HG03103 (cell line): Measurements from ENCODE around the gene DNAJC3.

ENCODE experiments used
- ATAC-seq: cut with Tn5 transposase; IDR thresholded peaks from one replicate; pipeline ENCODE4 v1.9.1; 2021; ENCODE audit warnings: low read depth; ENCODE audit not compliant: unreplicated experiment

Gene DNAJC3, protein sequence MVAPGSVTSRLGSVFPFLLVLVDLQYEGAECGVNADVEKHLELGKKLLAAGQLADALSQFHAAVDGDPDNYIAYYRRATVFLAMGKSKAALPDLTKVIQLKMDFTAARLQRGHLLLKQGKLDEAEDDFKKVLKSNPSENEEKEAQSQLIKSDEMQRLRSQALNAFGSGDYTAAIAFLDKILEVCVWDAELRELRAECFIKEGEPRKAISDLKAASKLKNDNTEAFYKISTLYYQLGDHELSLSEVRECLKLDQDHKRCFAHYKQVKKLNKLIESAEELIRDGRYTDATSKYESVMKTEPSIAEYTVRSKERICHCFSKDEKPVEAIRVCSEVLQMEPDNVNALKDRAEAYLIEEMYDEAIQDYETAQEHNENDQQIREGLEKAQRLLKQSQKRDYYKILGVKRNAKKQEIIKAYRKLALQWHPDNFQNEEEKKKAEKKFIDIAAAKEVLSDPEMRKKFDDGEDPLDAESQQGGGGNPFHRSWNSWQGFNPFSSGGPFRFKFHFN

DNA sequence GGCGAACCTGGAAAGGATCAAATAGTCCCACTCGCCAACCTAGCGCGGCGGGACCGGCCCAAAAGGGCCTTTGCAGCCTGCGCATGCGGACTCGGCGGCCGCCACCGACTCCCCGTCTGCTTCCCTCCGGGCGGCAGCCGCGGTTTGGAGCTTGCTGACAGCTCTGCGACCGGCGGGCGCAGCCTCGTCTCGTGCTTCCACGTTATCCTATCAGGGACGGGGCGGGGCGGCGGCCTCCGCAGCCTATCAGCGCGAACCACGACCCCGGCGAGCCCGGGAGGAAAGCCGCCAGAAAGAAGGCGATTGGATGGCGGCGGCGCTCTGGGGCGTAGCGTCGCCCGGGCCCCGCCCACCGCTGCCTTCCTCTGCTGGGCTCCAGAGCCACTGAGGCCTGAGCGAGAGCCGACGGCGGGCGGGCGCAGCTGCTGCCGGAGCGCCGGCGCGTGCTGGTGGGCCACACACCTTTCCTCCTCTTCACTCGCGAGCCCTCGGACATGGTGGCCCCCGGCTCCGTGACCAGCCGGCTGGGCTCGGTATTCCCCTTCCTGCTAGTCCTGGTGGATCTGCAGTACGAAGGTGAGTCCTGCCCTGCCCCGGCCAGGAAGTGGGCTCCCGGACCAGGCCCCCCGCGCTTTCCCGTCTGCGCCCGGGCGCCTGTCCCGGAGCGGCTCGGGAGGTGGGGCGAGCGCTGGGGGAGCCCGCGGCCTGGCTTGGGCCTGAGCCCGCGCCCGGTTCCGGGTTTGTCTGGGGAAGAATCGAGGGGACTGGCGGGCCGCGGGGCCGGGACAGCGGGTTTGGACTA, at the start of gene DNAJC3:
Gene DNAJC3, plus strand, starts transcription at position 378 of the 802 bp plus-strand sequence. Its CDS starts 117 bp downstream, at position 495.
- ATAC-seq = peak; percentile 91

DNA sequence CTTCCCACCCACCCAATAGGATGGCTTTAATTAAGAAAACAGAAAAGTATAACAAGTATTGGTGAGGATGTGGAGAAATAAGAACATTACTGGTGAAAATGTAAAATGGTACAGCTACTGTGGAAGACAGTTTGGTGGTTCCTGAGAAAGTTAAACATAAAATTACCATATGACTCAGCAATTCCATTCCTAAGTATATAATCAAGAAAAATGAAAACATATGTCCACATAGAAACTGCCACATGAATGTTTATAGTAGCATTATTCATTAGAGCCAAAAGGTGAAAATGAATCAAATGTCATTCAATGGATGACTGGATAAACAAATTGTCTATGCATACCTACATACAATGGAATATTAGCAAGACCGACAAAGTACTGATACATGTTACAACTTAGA, 49.3 kb upstream of the DNAJC3 start:
- no peak for ATAC-seq

DNA sequence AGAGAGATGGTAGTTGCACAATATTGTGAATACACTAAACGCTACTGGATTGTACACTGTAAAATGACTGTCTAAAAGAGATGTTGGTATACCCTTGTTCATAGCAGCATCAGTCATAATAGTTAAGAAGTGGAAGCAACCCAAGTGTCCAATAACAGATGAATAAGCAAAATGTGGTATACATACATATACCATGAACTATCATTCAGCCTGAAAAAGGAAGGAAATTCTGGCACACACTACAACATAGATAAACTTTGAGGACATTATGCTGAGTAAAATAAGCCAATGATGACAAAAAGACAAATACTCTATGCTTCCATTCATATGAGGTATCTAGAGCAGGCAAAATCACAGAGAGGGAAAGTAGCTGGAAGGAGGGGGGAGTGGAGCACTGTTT, 48.5 kb upstream of the DNAJC3 start:
- ATAC-seq = no peak

DNA sequence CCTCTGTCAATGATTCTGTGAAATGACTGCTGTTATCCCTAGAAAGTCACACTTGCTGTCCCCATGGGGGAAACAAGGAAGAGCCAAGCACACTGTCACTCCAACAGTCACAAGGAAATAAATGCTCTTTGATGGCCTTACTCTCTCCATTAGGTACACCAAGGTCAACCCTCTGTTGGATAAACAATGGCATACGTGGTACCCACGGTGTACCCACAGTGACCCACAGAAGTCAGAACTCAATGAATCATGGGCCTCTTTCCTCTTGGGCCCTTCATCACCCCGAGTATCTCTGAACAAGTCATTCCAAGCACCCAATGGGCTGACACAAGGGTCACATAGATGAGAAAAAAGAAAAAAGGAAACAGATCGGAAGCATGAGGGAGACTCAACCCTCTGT, 47.9 kb upstream of the DNAJC3 start:
- no peak for ATAC-seq

DNA sequence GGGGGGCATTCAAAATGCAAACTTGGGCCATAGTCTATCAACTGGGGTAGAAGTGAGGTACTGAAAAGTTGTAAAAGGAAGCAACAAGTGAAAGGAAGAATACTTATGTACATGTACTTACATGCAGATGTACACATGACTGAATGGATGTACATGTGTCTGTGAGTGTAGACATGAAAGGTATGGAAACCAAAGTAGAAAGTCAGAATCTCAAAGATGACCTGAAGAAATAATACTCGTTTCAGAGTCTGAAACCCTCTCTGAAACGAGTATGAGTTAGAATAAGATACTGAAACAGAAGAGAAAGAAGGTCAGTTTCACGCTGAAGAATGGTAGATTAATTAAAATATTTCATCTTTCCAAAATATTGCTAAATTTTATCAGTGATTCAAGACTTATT, 46.3 kb upstream of the DNAJC3 start:
- ATAC-seq = no peak

DNA sequence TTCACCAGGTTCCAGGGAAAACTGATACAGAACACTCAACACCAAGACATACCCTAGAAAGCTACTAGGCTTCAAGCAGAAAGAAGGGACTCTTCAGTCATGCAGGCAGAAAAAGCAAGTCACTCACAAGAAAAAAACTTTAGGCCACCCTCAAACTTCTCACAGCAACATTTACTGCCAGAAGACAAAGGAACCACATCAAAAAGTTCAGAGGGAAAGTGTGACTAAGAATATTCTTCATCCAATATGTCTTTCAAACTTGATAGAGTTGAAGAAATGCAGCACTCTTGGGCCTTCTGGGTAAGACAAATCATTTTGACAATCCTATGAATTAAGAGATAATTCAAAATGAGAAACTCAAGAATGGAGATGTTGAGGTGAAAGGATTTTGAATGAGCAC, 40.1 kb upstream of the DNAJC3 start:
- ATAC-seq = no peak

DNA sequence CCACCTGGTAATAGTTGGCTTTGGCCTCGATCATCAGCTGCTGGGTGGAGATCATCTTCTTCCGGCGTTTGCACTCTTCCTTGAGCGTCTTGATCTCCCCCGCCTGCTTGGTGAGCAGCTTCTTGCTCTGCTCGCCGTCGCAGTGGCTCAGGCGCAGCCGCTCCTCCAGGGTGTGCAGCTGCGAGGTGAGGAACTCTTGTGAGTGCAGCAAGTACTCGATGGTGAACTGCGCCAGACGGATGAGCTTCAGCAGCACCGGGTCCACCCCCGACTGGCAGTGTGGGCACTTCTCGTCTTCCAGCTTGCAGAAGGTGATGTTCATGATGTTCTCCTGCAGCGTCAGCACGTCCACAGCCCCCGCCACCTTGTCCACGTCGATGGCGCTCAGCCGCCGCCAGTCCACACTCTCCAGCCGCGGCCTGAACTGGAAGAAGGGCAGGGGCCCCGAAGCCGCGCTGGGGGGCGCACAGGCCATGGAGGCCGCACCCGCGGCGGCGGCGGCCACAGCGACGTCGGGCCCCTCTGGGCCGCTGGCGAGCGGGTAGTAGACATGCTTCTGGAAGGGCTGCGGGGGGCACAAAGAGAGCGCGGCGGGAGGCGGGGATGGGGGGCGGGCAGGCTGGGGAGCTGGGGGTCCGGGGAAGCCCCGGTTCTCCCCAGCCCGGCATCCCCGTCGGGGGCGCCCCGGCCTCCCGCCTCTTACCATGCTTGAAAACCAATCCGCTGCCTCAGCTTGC, 35.5 kb upstream of the DNAJC3 start:
- ATAC-seq = no peak

DNA sequence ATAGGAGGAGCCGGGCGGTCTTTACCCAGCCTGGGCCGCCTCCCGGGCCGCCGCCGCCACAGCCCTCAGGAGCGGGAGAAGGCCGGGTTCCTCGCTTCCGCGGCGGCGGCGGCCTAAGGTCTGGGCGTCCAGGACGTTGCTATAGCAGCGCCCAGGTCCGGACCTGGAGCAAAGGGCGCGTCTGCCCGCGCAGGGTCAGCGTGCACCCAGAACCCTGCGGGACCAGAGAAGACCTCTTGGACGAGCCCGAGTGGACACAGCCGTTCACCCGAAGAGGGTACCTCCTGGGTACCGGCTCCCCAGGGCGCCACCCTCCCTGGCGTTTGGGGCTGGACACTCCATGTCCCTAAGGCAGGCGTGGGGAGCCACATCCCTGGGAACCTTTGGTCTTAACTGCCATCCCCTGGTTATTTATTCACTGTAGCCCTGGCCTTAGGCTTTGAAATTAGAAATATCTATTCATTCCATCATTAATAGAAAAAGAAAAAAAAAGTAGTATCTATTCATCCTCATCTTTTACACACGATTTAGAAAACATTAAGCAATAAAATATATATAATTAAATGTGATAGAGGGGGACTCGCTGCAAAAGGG, 34.8 kb upstream of the DNAJC3 start:
- no peak for ATAC-seq

DNA sequence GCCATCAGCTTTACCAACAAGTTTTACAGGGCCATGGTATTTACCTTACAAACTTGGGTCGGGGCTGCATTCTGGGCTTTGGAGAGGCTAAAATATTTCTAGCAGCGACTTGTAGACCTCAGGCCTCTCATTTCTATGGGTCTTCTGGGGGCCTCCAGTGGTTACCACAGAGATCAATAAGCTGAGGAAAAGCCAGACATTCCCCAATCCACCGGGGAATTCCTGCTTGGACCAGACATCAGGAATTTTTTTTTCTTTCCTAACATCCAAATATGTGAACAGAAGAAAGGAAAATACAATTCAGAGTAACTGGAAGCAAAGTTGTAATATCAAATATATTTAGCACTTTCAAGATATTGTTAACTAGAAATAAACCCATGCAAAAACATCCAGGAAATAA, 33.9 kb upstream of the DNAJC3 start:
- no peak for ATAC-seq

DNA sequence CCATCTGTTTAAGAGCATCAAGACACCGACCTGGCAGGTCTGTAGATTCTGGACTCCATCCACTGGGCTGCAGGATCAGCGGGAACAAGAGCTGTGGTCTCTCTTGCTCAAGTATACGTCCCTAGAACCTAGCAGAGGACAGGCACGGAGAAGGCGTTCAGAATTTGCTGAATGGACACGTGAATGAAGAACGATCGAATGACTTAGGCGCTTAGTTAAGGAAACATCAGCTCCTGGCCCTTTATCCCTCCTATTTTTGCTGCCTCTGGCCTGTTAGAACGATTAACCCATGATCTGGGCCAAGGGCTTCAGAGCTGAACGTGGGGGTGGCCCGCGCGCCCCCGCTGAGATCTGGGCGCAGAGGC, 33.4 kb upstream of the DNAJC3 start:
- no peak for ATAC-seq

DNA sequence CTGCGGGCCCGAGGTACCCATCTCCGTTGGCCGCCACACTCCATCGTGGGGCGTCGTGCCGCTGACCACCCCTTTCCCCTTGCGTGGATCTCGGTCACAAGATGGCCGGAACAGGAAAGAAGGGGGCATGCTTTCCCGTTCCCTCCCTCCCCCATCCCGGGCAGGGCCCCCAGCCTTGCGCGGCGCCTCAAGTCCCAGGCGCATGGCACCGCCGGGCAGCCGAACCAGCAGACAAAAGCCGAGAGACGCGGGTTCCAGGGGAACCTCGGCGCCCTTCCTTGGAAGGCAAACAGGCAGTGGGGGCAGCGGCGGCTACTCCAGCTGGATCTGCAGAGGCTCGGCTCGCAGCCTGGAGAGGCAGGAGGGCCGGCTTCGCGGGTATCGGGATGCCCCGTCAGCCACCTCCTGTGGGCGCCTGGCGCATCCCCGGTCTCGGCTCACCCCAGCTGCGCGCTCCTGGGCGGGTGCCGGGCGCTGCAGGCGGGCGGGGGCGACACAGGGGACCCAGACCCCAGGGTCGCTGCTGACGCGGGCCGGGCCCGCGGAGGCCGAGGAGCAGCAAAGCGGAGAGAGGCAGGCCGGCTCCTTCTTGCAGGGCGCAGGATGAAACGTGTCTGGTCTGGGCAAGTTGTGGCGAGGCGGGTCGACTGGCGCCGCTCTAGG, 32.9 kb upstream of the DNAJC3 start:
- ATAC-seq = no peak

DNA sequence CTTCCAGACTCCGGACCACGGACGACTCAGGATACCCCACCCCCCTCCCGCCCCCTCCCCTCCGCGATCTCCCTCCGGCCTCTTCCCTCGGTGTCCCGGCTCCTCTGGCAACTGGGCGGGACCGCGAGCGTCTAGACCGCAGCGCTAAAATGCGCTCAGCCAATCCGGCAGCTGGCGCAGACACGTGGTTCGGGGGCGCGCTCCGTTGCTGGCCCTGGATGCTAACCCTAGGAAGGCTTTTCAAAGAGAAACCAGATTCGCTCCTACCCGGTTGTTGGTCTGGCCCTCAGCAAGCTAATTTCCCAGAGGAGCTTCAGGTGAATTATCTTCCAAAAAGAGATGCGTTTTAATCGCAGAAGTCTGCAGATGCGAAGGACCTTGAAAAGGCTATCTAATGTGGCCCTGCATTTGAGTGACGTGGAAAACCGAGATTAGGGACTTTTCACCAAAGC, 32.3 kb upstream of the DNAJC3 start, which contains the start of gene DZIP1:
Gene DZIP1, minus strand, starts transcription at position 106 of the 452 bp plus-strand sequence. CDS start 2,677 bp downstream, outside the sequence.
- no peak for ATAC-seq

DNA sequence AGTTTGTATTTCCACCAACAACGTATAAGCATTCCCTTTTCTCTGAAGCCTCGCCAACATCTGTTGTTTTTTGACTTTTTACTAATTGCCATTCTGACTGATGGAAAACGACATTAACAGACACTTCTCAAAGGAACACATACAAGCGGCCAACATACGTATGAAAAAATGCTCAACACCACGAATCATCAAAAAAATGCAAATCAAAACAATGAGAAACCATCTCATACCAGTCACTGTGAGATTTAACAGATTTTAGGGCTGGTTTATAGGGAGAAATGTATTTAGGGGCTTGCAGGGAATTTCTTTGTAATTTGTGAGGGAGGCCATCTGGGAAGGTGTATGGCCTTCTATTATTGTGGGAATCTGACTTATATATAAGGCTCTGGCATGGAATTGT, 29.6 kb upstream of the DNAJC3 start:
- ATAC-seq = no peak

DNA sequence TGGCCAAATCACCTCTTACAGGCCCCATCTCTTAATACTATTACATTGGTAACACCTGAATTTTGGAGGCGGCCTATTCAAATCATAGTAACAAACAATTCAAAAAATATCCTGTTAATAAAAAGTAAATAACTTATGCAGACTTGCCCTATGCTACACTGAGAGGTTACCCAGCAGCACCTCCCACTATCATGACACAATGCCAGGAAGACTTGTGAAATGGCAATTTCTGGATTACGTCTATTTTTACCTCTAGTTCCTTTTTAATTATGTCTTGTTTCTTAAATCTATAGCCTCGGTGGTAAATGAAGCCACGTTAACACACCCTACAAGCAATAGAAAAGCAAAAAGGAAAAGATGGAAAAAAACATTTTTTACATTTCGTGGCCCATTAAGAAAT, 26.2 kb upstream of the DNAJC3 start:
- ATAC-seq = no peak

DNA sequence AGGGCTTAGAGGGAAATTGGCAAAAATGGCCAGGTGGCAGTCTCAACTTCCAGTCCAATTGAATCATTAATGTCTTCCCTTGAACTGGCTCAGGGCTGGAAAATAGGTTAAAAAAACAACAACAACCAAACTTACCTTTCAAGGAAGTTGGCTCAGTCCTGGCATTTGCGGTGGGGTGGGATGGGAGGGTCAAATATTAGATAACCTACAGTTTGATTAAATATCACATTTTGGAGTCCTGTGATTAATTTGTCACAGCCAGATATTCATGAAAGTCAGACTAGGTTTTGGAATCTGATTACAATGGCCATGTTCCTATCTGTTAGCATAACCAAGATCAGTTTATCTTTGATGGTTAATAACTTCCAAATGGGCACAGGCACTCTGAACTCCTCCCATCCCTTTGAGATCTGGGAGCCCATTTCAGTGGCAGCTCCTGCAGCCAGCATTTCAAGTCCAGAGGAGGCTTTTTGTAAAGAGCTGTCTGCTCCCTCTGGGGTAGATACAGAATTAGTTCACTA, 24.6 kb upstream of the DNAJC3 start:
- ATAC-seq = no peak

DNA sequence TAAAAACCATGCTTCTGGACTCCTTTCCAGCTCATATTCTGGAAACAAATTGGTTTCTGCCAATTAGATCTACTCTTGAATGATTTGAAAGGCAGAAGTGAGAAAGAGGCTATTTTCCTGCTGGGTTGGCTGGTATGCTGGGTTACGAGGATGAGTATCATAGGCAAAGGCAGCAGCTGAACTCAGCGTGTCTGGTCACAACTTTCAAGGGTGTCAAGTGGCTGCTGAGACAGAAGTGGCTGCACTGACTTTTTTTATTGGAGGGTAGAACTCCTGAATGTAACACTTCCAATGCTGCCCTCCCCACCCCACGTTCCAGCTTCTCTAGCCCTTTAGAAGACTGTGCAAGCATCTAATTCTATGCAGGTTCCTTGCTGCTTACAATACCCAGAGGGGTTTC, 24.1 kb upstream of the DNAJC3 start:
- ATAC-seq = no peak

DNA sequence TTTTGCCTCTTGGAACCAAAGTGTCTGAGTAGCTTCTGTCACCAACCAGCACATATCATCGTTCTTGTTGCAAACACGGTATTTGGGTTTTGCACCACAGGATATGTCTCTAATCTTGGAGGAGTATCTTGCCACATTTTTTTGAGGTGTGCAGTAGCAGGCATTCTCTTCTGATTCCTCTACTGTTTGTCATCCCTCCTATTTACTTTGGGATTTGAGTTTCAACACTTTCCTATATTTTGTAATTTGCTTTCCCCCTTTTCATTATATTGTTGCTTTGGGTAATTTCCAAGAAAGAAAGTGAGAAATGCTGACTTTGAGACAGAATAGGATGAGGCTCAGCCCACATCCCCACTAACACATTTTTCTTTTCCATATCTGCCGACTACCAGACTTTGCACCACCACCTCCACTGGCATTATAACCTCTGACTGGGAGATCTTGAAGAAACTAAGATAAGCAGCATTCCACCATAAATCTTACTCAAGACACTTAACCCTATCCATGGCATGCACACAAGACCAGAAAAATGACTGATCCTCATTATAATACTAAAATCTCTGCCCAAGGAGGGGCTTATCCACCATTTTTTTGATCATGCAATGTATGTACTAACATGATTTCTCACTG, 20.4 kb upstream of the DNAJC3 start:
- ATAC-seq = no peak

DNA sequence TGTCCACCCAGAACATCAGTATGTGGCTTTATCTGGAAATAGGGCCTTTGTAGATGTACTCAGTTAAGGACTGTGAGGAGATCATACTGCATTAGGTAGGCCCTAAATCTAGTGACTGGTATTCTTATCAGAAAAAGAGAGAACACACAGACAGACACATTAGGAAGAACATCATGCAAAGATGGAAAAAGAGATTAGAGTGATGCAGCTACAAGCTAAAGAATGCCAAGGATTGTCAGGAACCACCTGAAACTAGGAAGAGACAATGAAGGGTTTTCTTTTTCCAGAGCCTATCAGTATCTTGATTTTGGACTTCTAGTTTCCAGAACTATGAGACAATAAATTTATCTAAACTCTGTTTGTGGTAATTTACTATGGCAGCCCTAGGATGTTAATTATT, 17.4 kb upstream of the DNAJC3 start:
- ATAC-seq = no peak

DNA sequence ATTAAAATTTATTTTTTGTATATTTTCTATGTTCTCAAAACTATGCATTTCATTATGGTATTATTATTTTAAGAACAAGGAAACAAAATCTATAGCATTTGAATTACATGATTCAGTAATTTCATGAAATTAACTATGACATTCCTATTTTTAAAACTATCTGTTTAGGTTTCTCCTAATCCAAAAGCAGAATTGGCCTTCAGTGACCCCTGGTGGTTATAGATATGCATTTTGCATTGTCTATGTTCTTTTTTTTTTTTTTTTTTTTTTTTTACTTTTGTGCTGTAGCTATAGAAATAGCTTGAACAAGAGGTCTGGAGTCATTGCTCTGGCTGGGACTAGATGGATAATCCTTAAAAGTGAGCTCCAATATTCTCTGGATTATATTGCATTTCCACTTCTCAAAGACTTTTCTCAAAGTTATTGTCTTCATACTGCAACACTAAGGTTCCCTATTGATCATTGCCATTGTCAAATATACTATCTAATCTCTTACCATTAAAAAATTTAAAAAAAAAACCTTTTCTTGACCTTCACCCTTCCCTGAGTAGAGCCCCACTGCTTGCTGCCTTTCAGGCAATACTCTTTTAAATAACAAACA, 15.9 kb upstream of the DNAJC3 start:
- no peak for ATAC-seq
